Forelimb muscle (tissue), 1 donor: ENCODE data around the gene RDH16. TPM values are rescaled to one million over a fixed set of nuclear protein-coding genes. Genes with fewer than 3 reads are reported as not detected.
"Not testable (repeated sequence)": the region's sequence is repeated elsewhere in the genome, so short reads cannot be mapped to it uniquely, and the experiment has no call there.

Experiments
- DNase-seq: peaks from one replicate; pipeline ENCODE4 v3.0.0-alpha.2; 2013; ENCODE audit warnings: low read depth
- polyA plus RNA-seq: library from polyadenylated mRNA; unstranded; fragments of 120-200 nt; gene quantifications from one replicate; pipeline ENCODE4 v1.2.1, GENCODE V29; 2013; ENCODE audit not compliant: insufficient read length

Gene RDH16
- polyA plus RNA-seq, 1 donor: 0.40 TPM

DNA sequence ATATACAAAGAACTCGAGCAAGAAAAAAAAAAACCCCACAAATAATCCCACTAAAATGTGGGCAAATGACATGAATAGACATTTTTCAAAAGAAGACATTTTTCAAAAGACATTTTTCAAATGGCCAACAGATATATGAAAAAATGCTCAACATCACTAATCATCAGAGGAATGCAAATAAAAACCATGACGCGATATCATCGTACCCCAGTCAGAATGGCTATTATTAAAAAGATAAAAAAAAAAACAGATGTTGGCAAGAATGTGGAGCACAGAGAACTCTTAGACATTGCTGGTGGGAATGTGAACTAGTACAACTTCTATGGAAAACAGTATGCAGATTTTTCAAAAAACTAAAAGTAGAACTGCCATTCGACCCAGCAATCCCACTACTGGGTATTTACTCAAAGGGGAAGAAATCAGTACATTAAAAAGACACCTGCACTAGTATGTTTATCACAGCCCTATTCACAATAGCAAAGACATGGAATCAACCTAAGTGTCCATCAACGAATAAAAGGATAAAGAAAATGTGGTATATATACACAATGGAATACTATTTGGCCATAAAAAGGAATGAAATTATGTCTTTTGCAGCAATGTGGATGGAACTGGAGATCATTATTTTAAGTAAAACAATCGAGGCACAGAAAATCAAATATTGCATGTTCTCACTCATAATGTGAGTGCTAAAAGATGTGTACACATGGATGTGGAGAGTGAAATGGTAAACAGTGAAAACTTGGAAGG lies 32.6 kb upstream of the RDH16 start:
- no peak for DNase-seq

DNA sequence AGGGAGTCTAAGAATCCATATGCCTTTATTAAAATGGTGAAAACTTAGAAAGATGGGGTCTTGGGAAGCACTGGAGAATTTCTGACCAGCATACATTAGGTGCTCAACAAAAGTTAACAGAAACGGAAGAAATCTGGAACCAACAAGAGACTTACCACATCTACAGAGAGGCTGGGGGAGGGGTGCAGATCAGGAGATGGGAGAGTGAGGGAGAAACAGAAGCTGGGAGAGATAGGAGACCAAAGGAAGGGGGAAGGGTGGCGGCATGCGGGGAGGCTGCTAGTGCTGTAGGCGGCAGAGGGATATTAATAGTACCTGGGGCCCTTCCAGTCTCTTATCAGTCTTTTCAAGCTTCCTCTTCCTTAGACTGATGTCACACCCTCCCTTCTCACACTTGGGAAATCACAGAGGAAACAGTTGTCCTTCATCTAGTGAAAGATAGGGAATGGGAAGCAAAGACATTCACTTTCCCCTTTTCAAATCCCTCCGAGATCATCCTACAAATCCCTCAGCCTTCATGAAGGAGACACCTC lies 30.9 kb upstream of the RDH16 start:
- no peak for DNase-seq

- DNase-seq: no peak
These were observed 30.2 kb upstream of the RDH16 start for GRCh38 chr12:56987551-56988053.

DNA sequence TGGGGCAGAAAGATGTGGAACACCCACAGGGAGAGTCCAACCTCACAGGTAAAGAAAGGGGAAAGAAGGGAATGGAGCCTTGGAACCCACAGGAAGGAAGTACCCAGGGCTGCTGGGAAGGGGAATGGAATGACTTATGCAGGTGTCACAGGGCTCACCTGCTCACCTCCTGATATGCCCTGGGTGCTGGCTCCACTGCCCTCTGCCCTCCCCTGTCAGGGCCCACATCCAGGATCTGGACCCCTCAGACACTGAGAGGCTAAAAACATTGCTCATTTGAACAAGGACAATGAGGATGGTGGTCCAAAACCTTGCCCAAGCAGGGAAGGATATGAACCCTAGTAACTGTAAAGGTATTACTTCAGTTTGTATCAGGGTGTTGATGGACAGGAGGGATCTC lies 29.6 kb upstream of the RDH16 start:
- DNase-seq: no peak

DNA sequence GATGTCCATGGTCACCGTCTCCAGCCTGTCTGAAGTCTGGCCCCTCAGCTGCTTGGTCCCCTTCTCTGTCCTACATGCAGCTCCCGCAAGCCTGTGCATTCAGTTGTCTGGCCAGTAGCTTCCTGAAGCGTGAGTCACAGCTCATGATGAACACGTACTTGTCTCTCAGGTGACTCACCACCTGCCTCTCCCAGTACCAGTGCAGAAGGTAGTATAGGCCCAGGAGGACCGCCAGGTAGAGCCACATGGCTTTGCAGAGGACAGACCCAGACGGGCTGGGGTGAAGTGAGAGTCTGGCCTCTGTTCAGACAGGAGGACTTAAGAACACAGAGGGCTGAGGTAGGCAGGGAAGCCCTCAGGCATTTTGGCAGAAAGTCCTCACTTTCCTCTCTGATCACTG lies 28.3 kb upstream of the RDH16 start:
- DNase-seq: not testable (repeated sequence)

DNA sequence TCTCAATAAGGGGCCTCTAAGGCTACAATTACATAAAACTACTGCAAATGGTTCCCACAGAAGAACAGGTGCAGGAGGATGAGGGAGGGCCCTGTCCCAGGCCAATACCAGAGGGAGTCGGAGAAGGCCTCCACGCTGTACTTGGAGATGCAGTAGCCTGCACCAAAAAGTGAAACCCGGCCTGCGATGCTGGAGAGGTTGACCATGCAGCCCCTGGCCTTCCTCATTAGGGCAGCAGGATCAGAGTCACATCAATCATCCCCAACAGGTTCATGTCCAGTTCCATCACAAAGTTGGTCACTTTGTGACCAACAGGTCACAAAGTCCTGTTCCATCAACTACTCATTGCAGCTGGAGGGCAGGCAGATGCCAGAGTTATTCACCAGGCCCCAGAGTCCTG lies 26.0 kb upstream of the RDH16 start:
- DNase-seq: no peak

DNA sequence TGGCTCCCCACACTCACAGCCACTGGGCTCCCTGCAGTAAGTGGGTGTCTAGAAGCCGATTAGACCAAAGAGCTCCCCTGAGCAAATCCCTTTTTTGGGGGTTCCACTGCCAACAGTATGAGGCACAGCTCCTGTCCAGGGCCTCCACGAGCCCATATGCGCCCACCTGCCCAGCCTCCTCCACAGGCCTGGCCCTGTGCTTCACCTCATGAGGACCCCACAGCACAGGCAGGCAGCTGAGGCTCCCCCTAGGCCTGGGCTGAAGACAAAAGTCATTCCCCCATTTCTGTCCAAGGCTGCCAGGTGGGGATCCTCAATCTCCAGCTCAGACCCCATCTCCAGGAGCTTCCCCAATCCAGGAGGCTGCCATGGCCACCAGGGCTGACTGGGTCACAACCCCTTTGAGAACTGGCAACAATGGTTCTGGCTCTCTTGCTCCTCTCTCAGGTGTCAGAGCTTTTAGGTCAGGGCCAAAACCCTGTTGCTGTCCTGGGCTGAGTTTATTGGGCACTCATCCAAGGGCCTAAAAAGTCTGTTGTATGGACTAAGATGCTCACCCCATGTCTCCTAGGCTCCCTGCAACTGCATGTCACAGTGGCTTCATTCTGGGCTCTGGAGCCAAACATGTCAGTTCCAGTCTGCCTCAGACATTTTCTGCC lies 25.3 kb upstream of the RDH16 start:
- DNase-seq: not testable (repeated sequence)

DNA sequence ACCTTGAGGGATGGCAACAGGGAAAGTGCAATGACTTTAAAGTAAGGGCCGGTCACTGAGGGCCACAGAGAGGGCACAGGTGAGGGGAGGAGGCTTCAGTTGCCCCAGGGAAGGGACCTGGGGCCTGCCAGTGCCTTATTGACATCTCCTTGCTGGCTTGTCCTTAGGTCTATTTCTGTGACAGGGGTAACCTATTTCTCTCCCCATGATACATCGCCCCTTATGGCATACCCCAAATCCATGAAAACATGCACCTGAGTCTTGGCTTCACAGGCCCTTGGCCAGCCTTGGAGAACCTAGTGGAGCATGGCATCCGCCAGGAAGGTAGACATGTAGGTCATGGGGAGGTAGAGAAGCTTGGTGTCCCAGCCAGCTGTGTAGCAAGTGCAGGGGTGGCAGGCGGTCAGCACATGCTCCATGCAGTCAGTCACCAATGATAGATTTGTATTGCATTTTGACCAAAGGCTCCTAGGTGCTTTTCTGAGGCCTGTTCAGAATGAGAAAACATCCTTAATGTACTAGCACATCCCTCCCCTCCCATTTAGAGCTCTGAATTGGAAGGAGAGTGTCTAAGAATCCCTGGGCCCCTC lies 23.6 kb upstream of the RDH16 start:
- no peak for DNase-seq

GRCh38 chr12:56980268-56980667 lies 22.9 kb upstream of the RDH16 start:
- DNase-seq: no peak

DNA sequence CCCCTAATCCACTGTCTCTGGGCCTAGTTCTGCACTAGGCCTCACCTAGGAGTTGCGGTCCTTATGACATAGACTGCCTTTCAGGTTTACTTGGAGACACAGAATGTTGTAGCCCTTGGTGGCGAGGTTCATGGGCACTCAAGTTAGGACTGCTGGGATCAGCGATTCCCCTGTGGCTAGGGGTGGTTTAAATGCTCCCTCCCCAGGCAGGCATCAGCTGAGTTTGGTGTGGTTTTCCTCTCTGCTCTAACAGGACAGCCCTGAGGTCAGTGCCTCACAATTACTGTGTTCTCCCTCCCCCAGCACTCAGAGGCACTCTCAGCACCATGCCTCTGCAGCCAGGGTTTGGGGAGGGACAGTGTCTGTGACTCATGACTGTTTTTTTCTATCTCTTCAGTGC lies 22.2 kb upstream of the RDH16 start:
- DNase-seq: no peak

- no peak for DNase-seq
These were observed 21.2 kb upstream of the RDH16 start for GRCh38 chr12:56978397-56979138.

DNA sequence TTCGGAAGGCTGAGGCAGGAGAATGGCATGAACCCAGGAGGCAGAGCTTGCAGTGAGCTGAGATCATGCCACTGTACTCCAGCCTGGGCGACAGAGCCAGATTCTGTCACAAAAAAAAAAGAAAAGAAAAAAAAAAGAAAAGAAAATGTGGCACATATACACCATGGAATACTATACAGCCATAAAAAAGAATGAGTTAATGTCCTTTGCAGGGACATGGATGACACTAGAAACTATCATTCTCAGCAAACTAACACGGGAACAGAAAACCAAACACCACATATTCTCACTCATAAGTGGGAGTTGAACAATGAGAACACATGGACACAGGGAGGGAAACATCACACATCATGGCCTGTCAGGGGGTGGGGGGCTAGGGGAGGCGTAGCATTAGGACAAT lies 20.0 kb upstream of the RDH16 start:
- DNase-seq: not testable (repeated sequence)

GRCh38 chr12:56974224-56974623 lies 16.8 kb upstream of the RDH16 start:
- not testable (repeated sequence) for DNase-seq

DNA sequence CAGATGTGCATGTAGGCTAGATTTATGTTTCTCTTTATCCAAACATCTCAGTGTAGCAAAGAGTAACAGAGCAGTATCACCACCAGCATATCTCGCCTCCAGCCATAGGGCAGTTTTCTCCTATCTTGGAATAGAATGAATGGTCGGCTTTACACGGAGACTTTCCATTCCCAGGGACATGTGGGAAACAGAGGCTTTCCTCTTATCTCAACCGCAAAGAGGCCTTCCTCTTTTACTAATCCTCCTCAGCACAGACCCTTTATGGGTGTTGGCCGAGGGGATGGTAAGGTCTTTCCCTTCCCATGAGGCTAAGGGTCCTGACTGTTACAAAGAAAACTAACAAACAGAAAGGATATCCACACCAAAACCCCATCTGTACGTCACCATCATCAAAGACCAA lies 11.5 kb upstream of the RDH16 start:
- not testable (repeated sequence) for DNase-seq

- not testable (repeated sequence) for DNase-seq
These were observed 8.7 kb upstream of the RDH16 start for GRCh38 chr12:56965997-56966642.

- not testable (repeated sequence) for DNase-seq
These were observed 7.7 kb upstream of the RDH16 start for GRCh38 chr12:56965124-56965523.

- not testable (repeated sequence) for DNase-seq
These were observed 6.1 kb upstream of the RDH16 start for GRCh38 chr12:56963557-56963956.

GRCh38 chr12:56962247-56962646 lies 4.8 kb upstream of the RDH16 start:
- not testable (repeated sequence) for DNase-seq

- no peak for DNase-seq
These were observed 1.0 kb upstream of the RDH16 start for GRCh38 chr12:56958422-56958821.

DNA sequence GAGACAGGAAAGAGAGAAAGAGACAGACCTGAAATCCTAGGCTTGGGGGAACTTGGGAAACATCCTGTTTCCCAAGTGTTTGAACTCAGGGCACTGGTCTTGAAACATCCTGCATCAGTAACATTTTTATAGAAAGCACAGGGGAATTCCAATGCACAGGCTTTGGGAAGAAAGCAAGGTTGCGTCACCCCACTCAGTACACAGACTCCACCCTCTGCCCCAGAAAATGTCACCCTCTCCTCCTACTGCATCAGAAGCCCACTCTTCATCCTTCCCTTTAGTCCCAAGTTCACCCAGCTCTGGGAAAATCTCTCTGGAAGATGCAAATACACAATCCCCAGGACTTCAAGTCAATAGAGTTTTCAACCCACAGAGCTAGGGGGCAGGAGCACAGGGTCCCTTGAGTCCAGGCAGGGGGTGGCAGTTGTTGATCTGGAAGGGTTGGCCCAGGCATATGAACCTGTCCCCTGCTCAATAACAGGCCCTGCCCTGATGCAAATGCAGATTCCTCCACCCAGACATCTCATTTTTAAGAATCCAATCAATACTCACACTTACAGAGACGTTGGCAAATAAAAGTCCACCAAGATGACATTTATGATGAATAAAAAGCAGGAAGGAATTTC lies 1.7 kb downstream of the RDH16 start:
- DNase-seq: no peak

GRCh38 chr12:56954958-56955355 lies 2.5 kb downstream of the RDH16 start:
- no peak for DNase-seq
